Type B pancreatic cell (in vitro differentiated cells): ENCODE data around the gene SH3BGRL3. TPM values are rescaled to one million over a fixed set of nuclear protein-coding genes. Genes with fewer than 3 reads are reported as not detected.
"Not testable (repeated sequence)": the region's sequence is repeated elsewhere in the genome, so short reads cannot be mapped to it uniquely, and the experiment has no call there.

ENCODE experiments used
- DNase-seq: peaks from one replicate; pipeline ENCODE4 v3.0.0; 2021; ENCODE audit warnings: mixed read lengths; ENCODE audit not compliant: unreplicated experiment; ENCODE audit errors: extremely low spot score
- H3K27ac Mint-ChIP-seq: 2 replicates; pipeline ENCODE4 v1.8.0; 2021; ENCODE audit warnings: mild to moderate bottlenecking, mixed read lengths
- H3K27me3 Mint-ChIP-seq: 2 replicates; pipeline ENCODE4 v1.8.0; 2021; ENCODE audit warnings: mixed read lengths
- H3K36me3 Mint-ChIP-seq: 2 replicates; pipeline ENCODE4 v1.8.0; 2021; ENCODE audit warnings: mixed read lengths
- H3K4me1 Mint-ChIP-seq: one replicate; pipeline ENCODE4 v1.8.0; 2021; ENCODE audit warnings: mixed read lengths; ENCODE audit not compliant: unreplicated experiment
- H3K4me3 Mint-ChIP-seq: 2 replicates; pipeline ENCODE4 v1.8.0; 2021; ENCODE audit warnings: mild to moderate bottlenecking, mixed read lengths
- H3K9me3 Mint-ChIP-seq: 2 replicates; pipeline ENCODE4 v1.8.0; 2021; ENCODE audit warnings: mixed read lengths
- total RNA-seq: library from RNA; stranded (reverse); gene quantifications from 2 replicates; pipeline ENCODE4 v1.2.1, GENCODE V29; 2021; ENCODE audit warnings: low replicate concordance
- TF ChIP-seq, protein P1 (sequence below): fragments of 200-600 bp; sonication (generic); conservative IDR thresholded peaks from 2 replicates; pipeline ENCODE4 v1.5.0; 2021; ENCODE audit warnings: antibody characterized with exemption, mild to moderate bottlenecking

The SH3BGRL3 gene
- total RNA-seq, 1 donor from 2014 or later, result 78.1 TPM

- H3K4me3 Mint-ChIP-seq, result no peak overlapping the region
- H3K27ac Mint-ChIP-seq, result peak overlapping the region; percentile 36
- DNase-seq, result no peak
- H3K9me3 Mint-ChIP-seq, result no peaks in the 10 kb centered on the region
- no peaks in the 10 kb centered on the region for H3K27me3 Mint-ChIP-seq
- peaks cover 29% of the 10 kb centered on the region for H3K4me1 Mint-ChIP-seq
- TF ChIP-seq, protein P1, sequence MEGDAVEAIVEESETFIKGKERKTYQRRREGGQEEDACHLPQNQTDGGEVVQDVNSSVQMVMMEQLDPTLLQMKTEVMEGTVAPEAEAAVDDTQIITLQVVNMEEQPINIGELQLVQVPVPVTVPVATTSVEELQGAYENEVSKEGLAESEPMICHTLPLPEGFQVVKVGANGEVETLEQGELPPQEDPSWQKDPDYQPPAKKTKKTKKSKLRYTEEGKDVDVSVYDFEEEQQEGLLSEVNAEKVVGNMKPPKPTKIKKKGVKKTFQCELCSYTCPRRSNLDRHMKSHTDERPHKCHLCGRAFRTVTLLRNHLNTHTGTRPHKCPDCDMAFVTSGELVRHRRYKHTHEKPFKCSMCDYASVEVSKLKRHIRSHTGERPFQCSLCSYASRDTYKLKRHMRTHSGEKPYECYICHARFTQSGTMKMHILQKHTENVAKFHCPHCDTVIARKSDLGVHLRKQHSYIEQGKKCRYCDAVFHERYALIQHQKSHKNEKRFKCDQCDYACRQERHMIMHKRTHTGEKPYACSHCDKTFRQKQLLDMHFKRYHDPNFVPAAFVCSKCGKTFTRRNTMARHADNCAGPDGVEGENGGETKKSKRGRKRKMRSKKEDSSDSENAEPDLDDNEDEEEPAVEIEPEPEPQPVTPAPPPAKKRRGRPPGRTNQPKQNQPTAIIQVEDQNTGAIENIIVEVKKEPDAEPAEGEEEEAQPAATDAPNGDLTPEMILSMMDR, result no peak
- no peaks in the 10 kb centered on the region for H3K36me3 Mint-ChIP-seq
Measured at GRCh38 chr1:26290882-26291261, 11.0 kb downstream of the SH3BGRL3 start.

- Mint-ChIP-seq H3K4me1 (peaks cover 29% of the 10 kb centered on the region), H3K27me3 (no peaks in the 10 kb centered on the region)
Measured at GRCh38 chr1:26291433-26291832, 11.5 kb downstream of the SH3BGRL3 start.

DNA sequence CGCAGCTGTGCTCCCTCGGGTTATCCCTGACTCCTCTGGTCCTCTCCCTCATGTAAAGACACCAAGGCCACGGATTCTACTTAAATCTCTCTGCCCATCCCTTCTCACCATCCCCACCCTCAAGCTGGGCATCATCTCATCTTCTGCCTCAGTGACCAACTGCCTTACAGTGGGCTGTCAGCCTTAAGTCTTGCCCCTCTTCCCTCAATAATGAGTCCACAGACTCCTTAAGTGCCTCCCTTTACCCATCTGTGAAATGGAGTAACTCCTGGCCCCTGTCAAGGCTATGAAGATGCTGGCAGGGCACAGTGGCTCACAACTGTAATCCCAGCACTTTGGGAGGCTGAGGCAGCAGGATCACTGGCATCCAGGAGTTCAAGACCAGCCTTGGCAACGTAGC is 12.1 kb downstream of the SH3BGRL3 start:
- H3K36me3 Mint-ChIP-seq, result no peaks in the 10 kb centered on the region
- no peaks in the 10 kb centered on the region for H3K9me3 Mint-ChIP-seq
- TF ChIP-seq, protein P1, result no peak
- no peak overlapping the region for H3K4me3 Mint-ChIP-seq
- no peaks in the 10 kb centered on the region for H3K27me3 Mint-ChIP-seq
- no peak for DNase-seq
- peaks cover 29% of the 10 kb centered on the region for H3K4me1 Mint-ChIP-seq
- peak overlapping the region; percentile 13 for H3K27ac Mint-ChIP-seq

More at GRCh38 chr1:26291433-26291832, 11.5 kb downstream of the SH3BGRL3 start:
- H3K4me3 Mint-ChIP-seq, result no peak overlapping the region
- H3K27ac Mint-ChIP-seq, result peak overlapping the region; percentile 36
- H3K9me3 Mint-ChIP-seq, result no peaks in the 10 kb centered on the region
- no peak for DNase-seq
- no peaks in the 10 kb centered on the region for H3K36me3 Mint-ChIP-seq
- TF ChIP-seq, protein P1, result no peak

GRCh38 chr1:26292735-26293134 is 12.8 kb downstream of the SH3BGRL3 start:
- H3K27ac Mint-ChIP-seq, H3K9me3 Mint-ChIP-seq, H3K27me3 Mint-ChIP-seq, H3K4me3 Mint-ChIP-seq, DNase-seq, H3K36me3 Mint-ChIP-seq: not testable (repeated sequence)
- peaks cover 26% of the 10 kb centered on the region for H3K4me1 Mint-ChIP-seq

GRCh38 chr1:26293911-26294463 is 14.1 kb downstream of the SH3BGRL3 start:
- Mint-ChIP-seq H3K4me1 (peaks cover 18% of the 10 kb centered on the region), H3K27ac (no peak overlapping the region), H3K36me3 (no peaks in the 10 kb centered on the region), H3K9me3 (no peaks in the 10 kb centered on the region), H3K27me3 (no peaks in the 10 kb centered on the region), H3K4me3 (no peak overlapping the region)
- TF ChIP-seq, protein P1, result no peak
- no peak for DNase-seq

- Mint-ChIP-seq H3K4me1 (peaks cover 12% of the 10 kb centered on the region), H3K36me3 (no peaks in the 10 kb centered on the region), H3K4me3 (no peak overlapping the region), H3K9me3 (no peaks in the 10 kb centered on the region), H3K27ac (no peak overlapping the region), H3K27me3 (no peaks in the 10 kb centered on the region)
- no peak for DNase-seq
- TF ChIP-seq, protein P1, result no peak
Measured at GRCh38 chr1:26295194-26296138, 15.6 kb downstream of the SH3BGRL3 start.
